ENCODE results near the gene ENTREP3.
A peak's percentile ranks its signal among the peaks of the same experiment; 100 is the strongest.

Gene ENTREP3

GRCh38 chr1:155284476-155284875, 29.2 kb upstream of the ENTREP3 start:
- H2BK120ac ChIP-seq (ENCODE audit: low read depth, low read length) = no peak overlapping the region
- H4K5ac ChIP-seq (ENCODE audit: low read length) = no peak overlapping the region
- no peak overlapping the region for H3K4me3 ChIP-seq (ENCODE audit: low read length)
- no peaks in the 10 kb centered on the region for H3K79me1 ChIP-seq (ENCODE audit: low read length)
- DNase-seq = no peak
- H2BK15ac ChIP-seq (replicated peaks; ENCODE audit: low read depth) = no peak overlapping the region
- H3K23ac ChIP-seq (ENCODE audit: low read length) = no peak overlapping the region
- H3K4ac ChIP-seq (ENCODE audit: low read depth, low read length) = no peak overlapping the region
- no peaks in the 10 kb centered on the region for H3K4me1 ChIP-seq (ENCODE audit: control insufficient read depth, low read depth, low read length)
- H3K56ac ChIP-seq (ENCODE audit: low read length) = no peak overlapping the region
- no peak overlapping the region for H3K27ac ChIP-seq (ENCODE audit: low read depth, low read length)
- H3K4me2 ChIP-seq (ENCODE audit: low read length) = no peak overlapping the region
- no peaks in the 10 kb centered on the region for H3K27me3 ChIP-seq (ENCODE audit: insufficient read depth, low read length, poor library complexity)
- no peaks in the 10 kb centered on the region for H3K79me2 ChIP-seq (ENCODE audit: control insufficient read depth, insufficient read depth, low read length)
- no CpG with 5 or more reads among the region's 12 CpGs for WGBS (ENCODE audit: extremely low coverage, insufficient coverage, low lambda C conversion rate)
- H2BK5ac ChIP-seq (ENCODE audit: low read length) = no peak overlapping the region
- no peak overlapping the region for H3K18ac ChIP-seq (ENCODE audit: low read length)
- H3K9ac ChIP-seq (ENCODE audit: low read length) = no peak overlapping the region
- H4K8ac ChIP-seq (ENCODE audit: low read depth, low read length) = no peak overlapping the region
- no peak overlapping the region for H2AK5ac ChIP-seq (ENCODE audit: low read length)
- peaks cover 2% of the 10 kb centered on the region for H3K36me3 ChIP-seq (ENCODE audit: control insufficient read depth, insufficient read depth, low read length)

DNA sequence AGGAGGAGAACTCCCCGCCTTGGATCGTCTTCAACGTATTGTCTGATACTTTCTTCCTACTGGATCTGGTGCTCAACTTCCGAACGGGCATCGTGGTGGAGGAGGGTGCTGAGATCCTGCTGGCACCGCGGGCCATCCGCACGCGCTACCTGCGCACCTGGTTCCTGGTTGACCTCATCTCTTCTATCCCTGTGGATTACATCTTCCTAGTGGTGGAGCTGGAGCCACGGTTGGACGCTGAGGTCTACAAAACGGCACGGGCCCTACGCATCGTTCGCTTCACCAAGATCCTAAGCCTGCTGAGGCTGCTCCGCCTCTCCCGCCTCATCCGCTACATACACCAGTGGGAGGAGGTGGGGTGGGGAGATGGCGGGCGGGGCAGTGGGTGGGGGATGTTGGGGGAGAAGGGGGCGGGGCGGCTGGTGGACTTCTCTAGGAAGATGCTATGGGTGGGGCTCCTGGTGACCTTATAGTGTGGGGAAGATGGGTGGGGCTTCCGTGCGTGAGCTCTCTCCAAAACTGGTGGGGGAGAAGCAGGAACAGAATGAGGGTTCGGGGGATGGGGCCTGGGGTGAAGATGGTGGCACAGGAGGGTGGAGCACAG, 27.3 kb upstream of the ENTREP3 start:
- Histone ChIP-seq H3K36me3 (ENCODE audit: control insufficient read depth, insufficient read depth, low read length) (no peaks in the 10 kb centered on the region), H3K4ac (ENCODE audit: low read depth, low read length) (no peak overlapping the region), H2BK15ac (replicated peaks; ENCODE audit: low read depth) (no peak overlapping the region), H3K18ac (ENCODE audit: low read length) (no peak overlapping the region), H3K4me1 (ENCODE audit: control insufficient read depth, low read depth, low read length) (peaks cover 3% of the 10 kb centered on the region), H3K9ac (ENCODE audit: low read length) (no peak overlapping the region), H3K4me3 (ENCODE audit: low read length) (no peak overlapping the region), H2AK5ac (ENCODE audit: low read length) (no peak overlapping the region), H3K27ac (ENCODE audit: low read depth, low read length) (no peak overlapping the region), H4K8ac (ENCODE audit: low read depth, low read length) (no peak overlapping the region), H3K4me2 (ENCODE audit: low read length) (no peak overlapping the region), H3K56ac (ENCODE audit: low read length) (no peak overlapping the region), H3K79me1 (ENCODE audit: low read length) (no peaks in the 10 kb centered on the region), H3K27me3 (ENCODE audit: insufficient read depth, low read length, poor library complexity) (no peaks in the 10 kb centered on the region), H3K79me2 (ENCODE audit: control insufficient read depth, insufficient read depth, low read length) (no peaks in the 10 kb centered on the region), H4K5ac (ENCODE audit: low read length) (no peak overlapping the region), H3K23ac (ENCODE audit: low read length) (no peak overlapping the region), H2BK5ac (ENCODE audit: low read length) (no peak overlapping the region), H2BK120ac (ENCODE audit: low read depth, low read length) (no peak overlapping the region)
- no peak for DNase-seq
- WGBS (ENCODE audit: extremely low coverage, insufficient coverage, low lambda C conversion rate) = no CpG with 5 or more reads among the region's 29 CpGs

DNA sequence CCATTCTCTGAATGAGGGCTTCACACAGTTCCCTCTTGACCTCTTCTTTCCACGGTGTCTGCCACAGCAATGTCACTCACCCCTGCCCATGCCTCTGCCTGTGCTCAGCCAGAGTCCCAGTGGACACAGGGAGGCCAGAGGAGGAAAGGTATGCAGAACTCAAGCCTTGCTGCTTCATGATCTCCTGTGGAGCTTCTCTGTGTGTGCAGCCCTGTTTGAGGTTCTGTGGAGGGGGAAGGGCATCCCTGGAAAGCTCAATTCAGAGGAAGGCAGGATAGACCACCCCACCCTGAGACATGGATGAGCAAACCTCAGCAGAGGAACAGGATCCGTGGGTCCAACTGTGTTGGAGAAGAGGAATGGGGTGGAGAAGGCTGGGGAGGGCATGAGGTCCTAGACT, 24.0 kb upstream of the ENTREP3 start:
- Histone ChIP-seq H3K27me3 (ENCODE audit: insufficient read depth, low read length, poor library complexity) (peaks cover 2% of the 10 kb centered on the region), H3K18ac (ENCODE audit: low read length) (no peak overlapping the region), H2BK120ac (ENCODE audit: low read depth, low read length) (no peak overlapping the region), H3K4me2 (ENCODE audit: low read length) (no peak overlapping the region), H3K79me2 (ENCODE audit: control insufficient read depth, insufficient read depth, low read length) (no peaks in the 10 kb centered on the region), H3K4me3 (ENCODE audit: low read length) (no peak overlapping the region), H3K23ac (ENCODE audit: low read length) (no peak overlapping the region), H4K8ac (ENCODE audit: low read depth, low read length) (no peak overlapping the region), H3K4me1 (ENCODE audit: control insufficient read depth, low read depth, low read length) (peaks cover 6% of the 10 kb centered on the region), H3K56ac (ENCODE audit: low read length) (peak overlapping the region; percentile 37), H3K27ac (ENCODE audit: low read depth, low read length) (no peak overlapping the region), H3K36me3 (ENCODE audit: control insufficient read depth, insufficient read depth, low read length) (no peaks in the 10 kb centered on the region), H2BK15ac (replicated peaks; ENCODE audit: low read depth) (no peak overlapping the region), H3K9ac (ENCODE audit: low read length) (no peak overlapping the region), H3K79me1 (ENCODE audit: low read length) (no peaks in the 10 kb centered on the region), H2BK5ac (ENCODE audit: low read length) (no peak overlapping the region), H3K4ac (ENCODE audit: low read depth, low read length) (no peak overlapping the region), H2AK5ac (ENCODE audit: low read length) (no peak overlapping the region), H4K5ac (ENCODE audit: low read length) (no peak overlapping the region)
- WGBS (ENCODE audit: extremely low coverage, insufficient coverage, low lambda C conversion rate) = no CpG with 5 or more reads among the region's 2 CpGs
- DNase-seq = no peak

- H3K79me1 ChIP-seq (ENCODE audit: low read length) = no peaks in the 10 kb centered on the region
- H4K8ac ChIP-seq (ENCODE audit: low read depth, low read length) = no peak overlapping the region
- peak overlapping the region; percentile 11 for H3K9ac ChIP-seq (ENCODE audit: low read length)
- no peak overlapping the region for H2BK5ac ChIP-seq (ENCODE audit: low read length)
- H3K4ac ChIP-seq (ENCODE audit: low read depth, low read length) = no peak overlapping the region
- no peak overlapping the region for H2BK15ac ChIP-seq (replicated peaks; ENCODE audit: low read depth)
- no peak overlapping the region for H2AK5ac ChIP-seq (ENCODE audit: low read length)
- no peak overlapping the region for H3K23ac ChIP-seq (ENCODE audit: low read length)
- no peak overlapping the region for H3K18ac ChIP-seq (ENCODE audit: low read length)
- H3K36me3 ChIP-seq (ENCODE audit: control insufficient read depth, insufficient read depth, low read length) = no peaks in the 10 kb centered on the region
- H3K4me1 ChIP-seq (ENCODE audit: control insufficient read depth, low read depth, low read length) = peaks cover 7% of the 10 kb centered on the region
- no peak overlapping the region for H4K5ac ChIP-seq (ENCODE audit: low read length)
- no peak for DNase-seq
- H3K27me3 ChIP-seq (ENCODE audit: insufficient read depth, low read length, poor library complexity) = peaks cover 2% of the 10 kb centered on the region
- no peaks in the 10 kb centered on the region for H3K79me2 ChIP-seq (ENCODE audit: control insufficient read depth, insufficient read depth, low read length)
- no peak overlapping the region for H2BK120ac ChIP-seq (ENCODE audit: low read depth, low read length)
- no peak overlapping the region for H3K4me2 ChIP-seq (ENCODE audit: low read length)
- peak overlapping the region; percentile 51 for H3K56ac ChIP-seq (ENCODE audit: low read length)
- H3K4me3 ChIP-seq (ENCODE audit: low read length) = no peak overlapping the region
- no peak overlapping the region for H3K27ac ChIP-seq (ENCODE audit: low read depth, low read length)
- WGBS (ENCODE audit: extremely low coverage, insufficient coverage, low lambda C conversion rate) = no CpG with 5 or more reads among the region's 10 CpGs
Observed at GRCh38 chr1:155278689-155279160, 23.4 kb upstream of the ENTREP3 start.

- Histone ChIP-seq H3K36me3 (ENCODE audit: control insufficient read depth, insufficient read depth, low read length) (no peaks in the 10 kb centered on the region), H3K4me3 (ENCODE audit: low read length) (peak overlapping the region; percentile 77), H2BK120ac (ENCODE audit: low read depth, low read length) (no peak overlapping the region), H3K27ac (ENCODE audit: low read depth, low read length) (no peak overlapping the region), H2AK5ac (ENCODE audit: low read length) (no peak overlapping the region), H3K18ac (ENCODE audit: low read length) (no peak overlapping the region), H3K4me1 (ENCODE audit: control insufficient read depth, low read depth, low read length) (peaks cover 8% of the 10 kb centered on the region), H2BK5ac (ENCODE audit: low read length) (no peak overlapping the region), H3K79me2 (ENCODE audit: control insufficient read depth, insufficient read depth, low read length) (no peaks in the 10 kb centered on the region), H3K4ac (ENCODE audit: low read depth, low read length) (no peak overlapping the region), H3K4me2 (ENCODE audit: low read length) (peak overlapping the region; percentile 98), H3K56ac (ENCODE audit: low read length) (peak overlapping the region; percentile 93), H3K9ac (ENCODE audit: low read length) (peak overlapping the region; percentile 85), H3K23ac (ENCODE audit: low read length) (no peak overlapping the region), H2BK15ac (replicated peaks; ENCODE audit: low read depth) (no peak overlapping the region), H4K8ac (ENCODE audit: low read depth, low read length) (no peak overlapping the region), H3K79me1 (ENCODE audit: low read length) (no peaks in the 10 kb centered on the region), H3K27me3 (ENCODE audit: insufficient read depth, low read length, poor library complexity) (peaks cover 2% of the 10 kb centered on the region), H4K5ac (ENCODE audit: low read length) (no peak overlapping the region)
- peak; percentile 98 for DNase-seq
- no CpG with 5 or more reads among the region's 29 CpGs for WGBS (ENCODE audit: extremely low coverage, insufficient coverage, low lambda C conversion rate)
Observed at GRCh38 chr1:155277902-155278688, 22.8 kb upstream of the ENTREP3 start.

All from mesendoderm (in vitro differentiated cells).